Neutrophil (primary cell): ENCODE data around the gene TNFSF9.
"Not testable (repeated sequence)": the region's sequence is repeated elsewhere in the genome, so short reads cannot be mapped to it uniquely, and the experiment has no call there.

Experiments
- H3K27ac ChIP-seq: fragments of 200-600 bp; sonication (generic); 2 replicates; pipeline ENCODE4 v1.5.1; 2016; ENCODE audit warnings: mild to moderate bottlenecking, moderate library complexity
- H3K27me3 ChIP-seq: fragments of 200-600 bp; sonication (generic); 2 replicates; pipeline ENCODE4 v1.6.0; 2016; ENCODE audit warnings: mild to moderate bottlenecking
- H3K36me3 ChIP-seq: fragments of 200-600 bp; sonication (generic); 2 replicates; pipeline ENCODE4 v1.5.1; 2017
- H3K4me1 ChIP-seq, 2 experiments: fragments of 200-600 bp in 1 of 2; sonication (generic) in 1 of 2; 1 replicate in 1 of 2; 2 replicates in 1 of 2; pipeline versions ENCODE4 v1.5.1 to v1.6.1; 2013 to 2016; ENCODE audit warnings: low read depth in 1 of 2, low read length in 1 of 2, mild to moderate bottlenecking in 1 of 2, moderate library complexity in 1 of 2; ENCODE audit not compliant: control insufficient read depth in 1 of 2, insufficient read depth in 1 of 2
- H3K4me3 ChIP-seq, 2 experiments: fragments of 200-600 bp in 1 of 2; sonication (generic) in 1 of 2; 1 replicate in 1 of 2; 2 replicates in 1 of 2; pipeline ENCODE4 v1.5.1; 2013 to 2016; ENCODE audit warnings: low read depth in 1 of 2, low read length in 1 of 2, mild to moderate bottlenecking in 1 of 2, moderate library complexity in 1 of 2
- H3K9me3 ChIP-seq: fragments of 200-600 bp; sonication (generic); 2 replicates; pipeline ENCODE4 v1.5.1; 2016
- TF ChIP-seq, protein P1 (sequence below): fragments of 200-600 bp; sonication (generic); IDR thresholded peaks from 2 replicates; pipeline ENCODE4 v1.5.1; 2016; ENCODE audit warnings: antibody characterized with exemption

TNFSF9 gene

GRCh38 chr19:6501740-6502648 lies 28.8 kb upstream of the TNFSF9 start, which contains the start of gene TUBB4A:
Gene TUBB4A, minus strand, starts transcription at chr19:6502309. Its CDS starts 97 bp downstream, at chr19:6502212.
- no peak within 1 kb of the TSS for H3K27ac ChIP-seq
- TF ChIP-seq, protein P1, sequence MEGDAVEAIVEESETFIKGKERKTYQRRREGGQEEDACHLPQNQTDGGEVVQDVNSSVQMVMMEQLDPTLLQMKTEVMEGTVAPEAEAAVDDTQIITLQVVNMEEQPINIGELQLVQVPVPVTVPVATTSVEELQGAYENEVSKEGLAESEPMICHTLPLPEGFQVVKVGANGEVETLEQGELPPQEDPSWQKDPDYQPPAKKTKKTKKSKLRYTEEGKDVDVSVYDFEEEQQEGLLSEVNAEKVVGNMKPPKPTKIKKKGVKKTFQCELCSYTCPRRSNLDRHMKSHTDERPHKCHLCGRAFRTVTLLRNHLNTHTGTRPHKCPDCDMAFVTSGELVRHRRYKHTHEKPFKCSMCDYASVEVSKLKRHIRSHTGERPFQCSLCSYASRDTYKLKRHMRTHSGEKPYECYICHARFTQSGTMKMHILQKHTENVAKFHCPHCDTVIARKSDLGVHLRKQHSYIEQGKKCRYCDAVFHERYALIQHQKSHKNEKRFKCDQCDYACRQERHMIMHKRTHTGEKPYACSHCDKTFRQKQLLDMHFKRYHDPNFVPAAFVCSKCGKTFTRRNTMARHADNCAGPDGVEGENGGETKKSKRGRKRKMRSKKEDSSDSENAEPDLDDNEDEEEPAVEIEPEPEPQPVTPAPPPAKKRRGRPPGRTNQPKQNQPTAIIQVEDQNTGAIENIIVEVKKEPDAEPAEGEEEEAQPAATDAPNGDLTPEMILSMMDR, result no peak
- peaks cover 57% of the 10 kb centered on the region for H3K27me3 ChIP-seq
- H3K36me3 ChIP-seq, result no peaks in the 10 kb centered on the region
- H3K4me3 ChIP-seq, result no peak within 1 kb of the TSS
- H3K9me3 ChIP-seq, result no peaks in the 10 kb centered on the region
- H3K4me1 ChIP-seq, result peaks cover 5 to 7% of the 10 kb centered on the region in 2 experiments

- Histone ChIP-seq H3K27ac (no peak overlapping the region), H3K27me3 (peaks cover 57% of the 10 kb centered on the region), H3K4me3 (no peak overlapping the region), H3K9me3 (no peaks in the 10 kb centered on the region), H3K36me3 (no peaks in the 10 kb centered on the region), H3K4me1 (peaks cover under 1 to 3% of the 10 kb centered on the region in 2 experiments)
- TF ChIP-seq, protein P1, result no peak
Measured at GRCh38 chr19:6503407-6504201, 27.2 kb upstream of the TNFSF9 start.

- H3K4me1 ChIP-seq, H3K27ac ChIP-seq, H3K36me3 ChIP-seq, H3K9me3 ChIP-seq, H3K4me3 ChIP-seq: not testable (repeated sequence)
- H3K27me3 ChIP-seq, result peaks cover 17% of the 10 kb centered on the region
Measured at GRCh38 chr19:6508028-6508771, 22.6 kb upstream of the TNFSF9 start.

GRCh38 chr19:6509118-6509971 lies 21.5 kb upstream of the TNFSF9 start:
- no peaks in the 10 kb centered on the region for H3K4me1 ChIP-seq
- H3K27ac ChIP-seq, result no peak overlapping the region
- H3K4me3 ChIP-seq, result no peak overlapping the region
- no peaks in the 10 kb centered on the region for H3K9me3 ChIP-seq
- no peaks in the 10 kb centered on the region for H3K36me3 ChIP-seq
- peaks cover 6% of the 10 kb centered on the region for H3K27me3 ChIP-seq
- TF ChIP-seq, protein P1, result no peak

- H3K4me3 ChIP-seq, result no peak overlapping the region
- TF ChIP-seq, protein P1, result no peak
- H3K27me3 ChIP-seq, result no peaks in the 10 kb centered on the region
- no peaks in the 10 kb centered on the region for H3K9me3 ChIP-seq
- no peaks in the 10 kb centered on the region for H3K4me1 ChIP-seq
- no peaks in the 10 kb centered on the region for H3K36me3 ChIP-seq
- no peak overlapping the region for H3K27ac ChIP-seq
Measured at GRCh38 chr19:6510618-6511017, 20.2 kb upstream of the TNFSF9 start.
